Measurements from ENCODE around the gene SLC22A23.

Gene SLC22A23

GRCh38 chr6:3323696-3324261, 133.1 kb downstream of the SLC22A23 start:
- Histone ChIP-seq H3K4me2 (ENCODE audit: low read length) (no peak overlapping the region), H3K4me3 (ENCODE audit: low read length) (no peak overlapping the region), H2AK5ac (ENCODE audit: low read length) (no peak overlapping the region), H3K4me1 (ENCODE audit: control insufficient read depth, low read depth, low read length) (no peaks in the 10 kb centered on the region), H3K79me2 (ENCODE audit: control insufficient read depth, insufficient read depth, low read length) (no peaks in the 10 kb centered on the region), H3K23ac (ENCODE audit: low read length) (no peak overlapping the region), H3K27me3 (ENCODE audit: insufficient read depth, low read length, poor library complexity) (no peaks in the 10 kb centered on the region), H3K18ac (ENCODE audit: low read length) (no peak overlapping the region), H3K56ac (ENCODE audit: low read length) (no peak overlapping the region), H3K27ac (ENCODE audit: low read depth, low read length) (no peak overlapping the region), H3K4ac (ENCODE audit: low read depth, low read length) (no peak overlapping the region), H2BK120ac (ENCODE audit: low read depth, low read length) (no peak overlapping the region), H3K36me3 (ENCODE audit: control insufficient read depth, insufficient read depth, low read length) (no peaks in the 10 kb centered on the region), H3K79me1 (ENCODE audit: low read length) (no peaks in the 10 kb centered on the region), H2BK5ac (ENCODE audit: low read length) (no peak overlapping the region), H4K8ac (ENCODE audit: low read depth, low read length) (no peak overlapping the region), H2BK15ac (replicated peaks; ENCODE audit: low read depth) (no peak overlapping the region), H4K5ac (ENCODE audit: low read length) (no peak overlapping the region), H3K9ac (ENCODE audit: low read length) (no peak overlapping the region)
- no peak for DNase-seq
- WGBS (ENCODE audit: extremely low coverage, insufficient coverage, low lambda C conversion rate): no CpG with 5 or more reads among the region's 21 CpGs

GRCh38 chr6:3323148-3323547, 133.7 kb downstream of the SLC22A23 start:
- H3K4me1 ChIP-seq (ENCODE audit: control insufficient read depth, low read depth, low read length): no peaks in the 10 kb centered on the region
- H3K4me3 ChIP-seq (ENCODE audit: low read length): no peak overlapping the region
- H4K8ac ChIP-seq (ENCODE audit: low read depth, low read length): no peak overlapping the region
- H3K79me1 ChIP-seq (ENCODE audit: low read length): no peaks in the 10 kb centered on the region
- no peak overlapping the region for H3K4ac ChIP-seq (ENCODE audit: low read depth, low read length)
- H3K56ac ChIP-seq (ENCODE audit: low read length): no peak overlapping the region
- H3K79me2 ChIP-seq (ENCODE audit: control insufficient read depth, insufficient read depth, low read length): no peaks in the 10 kb centered on the region
- H2BK15ac ChIP-seq (replicated peaks; ENCODE audit: low read depth): no peak overlapping the region
- H3K27ac ChIP-seq (ENCODE audit: low read depth, low read length): no peak overlapping the region
- no peak overlapping the region for H2BK5ac ChIP-seq (ENCODE audit: low read length)
- no peak overlapping the region for H2BK120ac ChIP-seq (ENCODE audit: low read depth, low read length)
- H4K5ac ChIP-seq (ENCODE audit: low read length): no peak overlapping the region
- no peaks in the 10 kb centered on the region for H3K27me3 ChIP-seq (ENCODE audit: insufficient read depth, low read length, poor library complexity)
- no peak overlapping the region for H3K4me2 ChIP-seq (ENCODE audit: low read length)
- H3K18ac ChIP-seq (ENCODE audit: low read length): no peak overlapping the region
- H2AK5ac ChIP-seq (ENCODE audit: low read length): no peak overlapping the region
- DNase-seq: no peak
- H3K36me3 ChIP-seq (ENCODE audit: control insufficient read depth, insufficient read depth, low read length): no peaks in the 10 kb centered on the region
- no peak overlapping the region for H3K23ac ChIP-seq (ENCODE audit: low read length)
- WGBS (ENCODE audit: extremely low coverage, insufficient coverage, low lambda C conversion rate): no CpG with 5 or more reads among the region's 3 CpGs
- no peak overlapping the region for H3K9ac ChIP-seq (ENCODE audit: low read length)

- no peaks in the 10 kb centered on the region for H3K4me1 ChIP-seq (ENCODE audit: control insufficient read depth, low read depth, low read length)
- no peak overlapping the region for H3K27ac ChIP-seq (ENCODE audit: low read depth, low read length)
- H3K4me2 ChIP-seq (ENCODE audit: low read length): no peak overlapping the region
- no peak overlapping the region for H2BK120ac ChIP-seq (ENCODE audit: low read depth, low read length)
- no peak overlapping the region for H3K9ac ChIP-seq (ENCODE audit: low read length)
- no peak overlapping the region for H2AK5ac ChIP-seq (ENCODE audit: low read length)
- no peak overlapping the region for H3K18ac ChIP-seq (ENCODE audit: low read length)
- H3K27me3 ChIP-seq (ENCODE audit: insufficient read depth, low read length, poor library complexity): no peaks in the 10 kb centered on the region
- no peak overlapping the region for H3K23ac ChIP-seq (ENCODE audit: low read length)
- H4K5ac ChIP-seq (ENCODE audit: low read length): no peak overlapping the region
- no peak overlapping the region for H2BK5ac ChIP-seq (ENCODE audit: low read length)
- H4K8ac ChIP-seq (ENCODE audit: low read depth, low read length): no peak overlapping the region
- WGBS (ENCODE audit: extremely low coverage, insufficient coverage, low lambda C conversion rate): no CpG with 5 or more reads among the region's 14 CpGs
- H3K4ac ChIP-seq (ENCODE audit: low read depth, low read length): no peak overlapping the region
- H3K79me2 ChIP-seq (ENCODE audit: control insufficient read depth, insufficient read depth, low read length): no peaks in the 10 kb centered on the region
- no peaks in the 10 kb centered on the region for H3K79me1 ChIP-seq (ENCODE audit: low read length)
- no peak for DNase-seq
- no peak overlapping the region for H2BK15ac ChIP-seq (replicated peaks; ENCODE audit: low read depth)
- H3K4me3 ChIP-seq (ENCODE audit: low read length): no peak overlapping the region
- no peaks in the 10 kb centered on the region for H3K36me3 ChIP-seq (ENCODE audit: control insufficient read depth, insufficient read depth, low read length)
- no peak overlapping the region for H3K56ac ChIP-seq (ENCODE audit: low read length)
Observed at GRCh38 chr6:3322366-3322890, 134.4 kb downstream of the SLC22A23 start.

- DNase-seq: no peak
- H3K4me1 ChIP-seq (ENCODE audit: control insufficient read depth, low read depth, low read length): no peaks in the 10 kb centered on the region
- no peak overlapping the region for H2BK120ac ChIP-seq (ENCODE audit: low read depth, low read length)
- H3K36me3 ChIP-seq (ENCODE audit: control insufficient read depth, insufficient read depth, low read length): no peaks in the 10 kb centered on the region
- H2BK5ac ChIP-seq (ENCODE audit: low read length): no peak overlapping the region
- no CpG with 5 or more reads among the region's 8 CpGs for WGBS (ENCODE audit: extremely low coverage, insufficient coverage, low lambda C conversion rate)
- H3K56ac ChIP-seq (ENCODE audit: low read length): no peak overlapping the region
- H3K23ac ChIP-seq (ENCODE audit: low read length): no peak overlapping the region
- no peak overlapping the region for H3K9ac ChIP-seq (ENCODE audit: low read length)
- H3K79me2 ChIP-seq (ENCODE audit: control insufficient read depth, insufficient read depth, low read length): no peaks in the 10 kb centered on the region
- no peak overlapping the region for H4K5ac ChIP-seq (ENCODE audit: low read length)
- H2AK5ac ChIP-seq (ENCODE audit: low read length): no peak overlapping the region
- no peak overlapping the region for H3K4me2 ChIP-seq (ENCODE audit: low read length)
- no peaks in the 10 kb centered on the region for H3K79me1 ChIP-seq (ENCODE audit: low read length)
- H3K27me3 ChIP-seq (ENCODE audit: insufficient read depth, low read length, poor library complexity): no peaks in the 10 kb centered on the region
- H2BK15ac ChIP-seq (replicated peaks; ENCODE audit: low read depth): no peak overlapping the region
- H3K27ac ChIP-seq (ENCODE audit: low read depth, low read length): no peak overlapping the region
- no peak overlapping the region for H4K8ac ChIP-seq (ENCODE audit: low read depth, low read length)
- no peak overlapping the region for H3K4me3 ChIP-seq (ENCODE audit: low read length)
- no peak overlapping the region for H3K18ac ChIP-seq (ENCODE audit: low read length)
- H3K4ac ChIP-seq (ENCODE audit: low read depth, low read length): no peak overlapping the region
Observed at GRCh38 chr6:3321875-3322274, 135.0 kb downstream of the SLC22A23 start.

GRCh38 chr6:3321042-3321441, 135.8 kb downstream of the SLC22A23 start:
- H2BK15ac ChIP-seq (replicated peaks; ENCODE audit: low read depth): no peak overlapping the region
- no peaks in the 10 kb centered on the region for H3K27me3 ChIP-seq (ENCODE audit: insufficient read depth, low read length, poor library complexity)
- H4K5ac ChIP-seq (ENCODE audit: low read length): no peak overlapping the region
- H3K27ac ChIP-seq (ENCODE audit: low read depth, low read length): no peak overlapping the region
- H2BK5ac ChIP-seq (ENCODE audit: low read length): no peak overlapping the region
- no peak overlapping the region for H3K4ac ChIP-seq (ENCODE audit: low read depth, low read length)
- no peaks in the 10 kb centered on the region for H3K79me1 ChIP-seq (ENCODE audit: low read length)
- no peak overlapping the region for H3K18ac ChIP-seq (ENCODE audit: low read length)
- no peak for DNase-seq
- H3K36me3 ChIP-seq (ENCODE audit: control insufficient read depth, insufficient read depth, low read length): no peaks in the 10 kb centered on the region
- no peak overlapping the region for H3K4me2 ChIP-seq (ENCODE audit: low read length)
- H3K9ac ChIP-seq (ENCODE audit: low read length): no peak overlapping the region
- no peak overlapping the region for H3K56ac ChIP-seq (ENCODE audit: low read length)
- no peak overlapping the region for H3K23ac ChIP-seq (ENCODE audit: low read length)
- no peak overlapping the region for H4K8ac ChIP-seq (ENCODE audit: low read depth, low read length)
- no peak overlapping the region for H3K4me3 ChIP-seq (ENCODE audit: low read length)
- H3K4me1 ChIP-seq (ENCODE audit: control insufficient read depth, low read depth, low read length): no peaks in the 10 kb centered on the region
- WGBS (ENCODE audit: extremely low coverage, insufficient coverage, low lambda C conversion rate): no CpG with 5 or more reads among the region's 11 CpGs
- H2AK5ac ChIP-seq (ENCODE audit: low read length): no peak overlapping the region
- no peaks in the 10 kb centered on the region for H3K79me2 ChIP-seq (ENCODE audit: control insufficient read depth, insufficient read depth, low read length)
- no peak overlapping the region for H2BK120ac ChIP-seq (ENCODE audit: low read depth, low read length)

- H3K4me2 ChIP-seq (ENCODE audit: low read length): no peak overlapping the region
- H2AK5ac ChIP-seq (ENCODE audit: low read length): no peak overlapping the region
- no peak overlapping the region for H3K9ac ChIP-seq (ENCODE audit: low read length)
- no peaks in the 10 kb centered on the region for H3K4me1 ChIP-seq (ENCODE audit: control insufficient read depth, low read depth, low read length)
- H3K4me3 ChIP-seq (ENCODE audit: low read length): no peak overlapping the region
- DNase-seq: no peak
- no peak overlapping the region for H2BK5ac ChIP-seq (ENCODE audit: low read length)
- no peak overlapping the region for H2BK120ac ChIP-seq (ENCODE audit: low read depth, low read length)
- H3K27ac ChIP-seq (ENCODE audit: low read depth, low read length): no peak overlapping the region
- no peaks in the 10 kb centered on the region for H3K36me3 ChIP-seq (ENCODE audit: control insufficient read depth, insufficient read depth, low read length)
- no peak overlapping the region for H4K5ac ChIP-seq (ENCODE audit: low read length)
- no peak overlapping the region for H3K4ac ChIP-seq (ENCODE audit: low read depth, low read length)
- H3K23ac ChIP-seq (ENCODE audit: low read length): no peak overlapping the region
- no peak overlapping the region for H4K8ac ChIP-seq (ENCODE audit: low read depth, low read length)
- no peaks in the 10 kb centered on the region for H3K79me1 ChIP-seq (ENCODE audit: low read length)
- no CpG with 5 or more reads among the region's 7 CpGs for WGBS (ENCODE audit: extremely low coverage, insufficient coverage, low lambda C conversion rate)
- H3K27me3 ChIP-seq (ENCODE audit: insufficient read depth, low read length, poor library complexity): no peaks in the 10 kb centered on the region
- H2BK15ac ChIP-seq (replicated peaks; ENCODE audit: low read depth): no peak overlapping the region
- H3K18ac ChIP-seq (ENCODE audit: low read length): no peak overlapping the region
- H3K56ac ChIP-seq (ENCODE audit: low read length): no peak overlapping the region
- H3K79me2 ChIP-seq (ENCODE audit: control insufficient read depth, insufficient read depth, low read length): no peaks in the 10 kb centered on the region
Observed at GRCh38 chr6:3320238-3320811, 136.5 kb downstream of the SLC22A23 start.
